GM18505 (cell line): ENCODE measurements around the gene SERTAD2.

Experiments
- ATAC-seq: cut with Tn5 transposase; IDR thresholded peaks from one replicate; pipeline ENCODE4 v1.9.1; 2021; ENCODE audit not compliant: unreplicated experiment
- POLR2A ChIP-seq: IDR thresholded peaks from 4 replicates; pipeline ENCODE4 v1.6.1; 2011; ENCODE audit warnings: borderline replicate concordance; ENCODE audit not compliant: insufficient read depth, insufficient read length; ENCODE audit errors: extremely low read depth

Gene SERTAD2

DNA sequence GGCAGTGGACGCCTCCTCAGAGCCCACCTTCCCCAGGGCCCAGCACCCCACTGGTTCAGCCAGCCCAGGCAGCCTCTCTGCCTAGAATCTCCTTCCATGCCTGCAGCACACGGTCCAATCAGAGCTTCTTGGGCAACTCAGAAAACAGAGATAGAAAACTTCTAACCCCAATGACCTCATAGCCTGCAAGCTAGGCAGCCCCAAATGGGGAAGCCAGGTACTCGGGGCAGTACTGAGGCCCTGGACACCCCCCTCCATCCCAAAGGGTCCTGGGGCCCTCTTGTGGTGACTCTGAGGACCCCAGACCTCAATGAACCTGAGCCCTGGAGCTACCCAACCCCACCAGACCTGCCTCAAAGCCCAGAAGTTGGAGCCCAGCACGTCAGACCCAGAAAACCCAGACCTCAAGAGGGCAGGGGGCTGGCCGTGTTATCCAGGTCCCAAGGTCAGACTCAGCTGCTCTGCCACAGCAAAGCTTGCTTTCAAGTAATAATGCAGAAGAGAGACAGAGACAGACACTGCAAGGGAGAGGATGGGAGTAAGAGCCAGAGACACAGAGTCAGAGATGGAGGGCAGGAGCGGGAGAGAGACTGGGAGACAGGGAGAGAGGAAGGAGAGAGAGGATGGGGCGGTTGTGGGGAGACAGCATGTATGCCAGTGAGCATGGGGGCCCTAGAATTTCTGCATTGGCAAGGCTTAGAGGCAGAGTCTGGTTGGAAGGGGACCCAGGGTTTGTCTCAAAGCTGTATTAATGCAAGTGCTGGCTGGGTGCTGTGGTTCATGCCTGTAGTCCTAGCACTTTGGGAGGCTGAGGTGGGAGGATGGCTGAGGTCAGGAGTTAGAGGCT lies 28.2 kb downstream of the SERTAD2 start:
- ATAC-seq: no peak
- no peak for TF ChIP-seq POLR2A

DNA sequence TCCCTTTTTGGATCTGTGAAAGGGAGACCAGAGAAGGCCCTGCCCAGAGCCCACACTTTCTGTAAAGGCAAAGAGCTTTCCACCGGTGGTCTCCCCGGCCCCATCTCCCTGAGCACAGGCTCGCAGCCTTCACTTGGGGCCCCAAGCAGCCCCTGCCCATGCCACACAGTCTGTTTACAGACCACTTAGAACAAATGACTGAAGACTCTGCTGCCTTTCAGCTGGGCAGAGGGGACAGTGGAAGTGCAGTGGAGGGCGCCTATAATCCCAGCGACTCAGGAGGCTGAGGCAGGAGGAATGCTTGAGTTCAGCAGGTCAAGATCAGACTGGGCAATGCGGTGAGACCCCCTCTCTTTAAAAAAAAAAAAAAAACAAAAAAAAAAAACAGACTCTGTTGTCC lies 28.9 kb downstream of the SERTAD2 start:
- no peak for ATAC-seq
- no peak for TF ChIP-seq POLR2A

DNA sequence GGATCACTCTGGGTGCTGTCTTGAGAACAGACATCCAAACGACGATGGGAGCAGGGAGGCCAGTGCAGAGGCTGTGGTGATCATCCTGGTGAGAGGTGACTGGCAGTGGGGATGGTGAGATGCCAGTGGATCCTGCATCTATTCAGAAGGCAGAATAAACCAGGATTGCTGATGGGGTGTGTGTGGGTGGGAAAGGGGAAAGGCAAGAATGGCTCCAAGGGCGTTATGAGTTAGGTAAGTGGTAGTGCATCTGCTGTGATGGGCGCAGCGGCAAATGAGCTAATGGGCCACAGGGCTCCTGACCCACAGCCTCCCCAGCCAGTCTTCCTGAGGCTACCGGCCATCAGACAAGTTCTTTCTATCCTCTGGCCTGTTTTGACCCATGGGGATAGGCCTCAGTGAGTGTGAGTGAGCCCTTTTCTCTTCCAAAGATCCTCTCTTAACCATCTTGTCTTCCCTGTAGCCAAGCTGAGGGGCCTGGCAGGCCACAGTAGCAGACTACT lies 29.6 kb downstream of the SERTAD2 start:
- no peak for ATAC-seq
- no peak for TF ChIP-seq POLR2A

DNA sequence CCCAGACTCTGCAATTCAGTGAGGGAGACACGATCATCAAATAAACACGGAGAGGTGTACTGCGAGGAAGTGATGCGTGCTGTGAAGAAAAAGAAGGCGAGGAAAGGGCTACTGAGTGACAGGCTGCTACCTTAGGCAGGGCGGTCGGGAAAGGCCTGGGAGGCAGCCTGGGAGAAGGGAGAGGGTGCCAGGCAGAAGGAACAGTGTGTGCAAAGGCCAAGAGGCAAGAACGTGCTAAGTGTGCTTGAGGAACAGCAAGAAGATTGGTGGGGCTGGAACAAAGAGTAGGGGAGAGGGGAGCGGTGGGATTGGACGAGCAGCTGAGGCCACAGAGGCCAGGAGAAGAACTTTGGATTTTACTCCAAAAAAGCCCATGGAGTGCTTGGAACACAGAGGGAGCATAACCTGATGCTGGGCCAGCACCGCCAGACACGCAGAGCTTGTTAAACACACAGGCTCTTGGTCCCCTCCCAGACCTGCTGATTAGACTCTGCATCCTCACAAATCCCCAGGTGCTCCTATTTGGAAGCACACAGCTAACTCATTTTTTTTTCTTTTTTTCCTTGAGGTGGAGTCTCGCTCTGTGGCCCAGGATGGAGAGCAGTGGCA lies 30.4 kb downstream of the SERTAD2 start:
- TF ChIP-seq POLR2A: no peak
- no peak for ATAC-seq

DNA sequence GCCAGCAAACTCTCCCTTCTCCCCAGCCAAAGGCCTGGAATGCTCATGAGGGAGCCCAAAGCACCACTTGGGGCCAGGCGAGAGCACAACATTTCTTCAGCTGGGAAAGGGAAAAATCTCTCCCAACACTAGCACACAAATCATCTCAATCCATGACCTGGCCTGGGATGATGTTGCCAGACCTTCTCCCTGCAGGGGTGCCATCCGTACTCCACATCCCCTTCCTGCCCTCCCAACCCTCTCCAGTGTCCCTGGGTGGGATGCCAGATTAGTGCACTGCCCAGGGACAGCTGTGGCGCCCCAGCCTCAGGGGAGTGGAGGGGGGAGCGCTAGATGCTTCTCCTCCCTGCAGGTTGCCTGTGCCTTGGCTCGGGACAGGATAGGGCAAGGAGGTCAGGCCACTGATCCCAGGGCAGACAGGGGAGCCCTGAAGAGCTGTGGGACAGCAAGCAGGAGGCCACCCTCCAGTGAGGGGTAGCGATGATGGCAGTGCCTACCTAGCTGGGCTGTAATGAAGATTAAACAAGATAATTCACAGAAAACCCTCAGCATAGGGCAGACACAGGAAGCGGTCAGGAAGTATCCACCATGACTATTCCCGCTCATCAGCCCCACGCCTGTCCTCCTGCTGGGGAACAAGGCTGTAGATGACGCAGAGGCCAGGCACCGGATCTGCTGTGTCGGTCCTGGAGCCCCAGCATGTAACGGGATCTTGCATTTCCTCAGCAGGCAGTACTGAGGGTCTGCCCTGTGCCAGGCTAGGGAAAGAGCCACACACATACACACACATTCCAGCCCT lies 31.1 kb downstream of the SERTAD2 start:
- TF ChIP-seq POLR2A: no peak
- no peak for ATAC-seq

DNA sequence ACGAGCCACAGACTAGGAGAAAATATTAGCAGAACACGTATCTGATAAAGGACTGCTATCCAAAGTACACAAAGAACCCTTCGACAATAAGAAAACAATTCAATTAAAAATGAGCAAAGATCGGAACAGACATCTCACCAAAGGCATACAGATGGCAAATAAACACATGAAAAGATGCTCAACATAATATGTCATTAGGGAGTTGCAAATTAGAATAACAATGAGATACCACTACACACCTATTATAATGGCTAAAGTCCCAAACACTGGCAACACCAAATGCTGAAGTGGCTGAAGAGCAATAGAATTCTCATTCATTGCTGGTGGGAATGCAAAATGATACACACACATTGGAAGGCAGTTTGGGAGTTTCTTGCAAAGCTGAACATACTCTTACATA lies 33.1 kb downstream of the SERTAD2 start:
- TF ChIP-seq POLR2A: no peak
- ATAC-seq: no peak

DNA sequence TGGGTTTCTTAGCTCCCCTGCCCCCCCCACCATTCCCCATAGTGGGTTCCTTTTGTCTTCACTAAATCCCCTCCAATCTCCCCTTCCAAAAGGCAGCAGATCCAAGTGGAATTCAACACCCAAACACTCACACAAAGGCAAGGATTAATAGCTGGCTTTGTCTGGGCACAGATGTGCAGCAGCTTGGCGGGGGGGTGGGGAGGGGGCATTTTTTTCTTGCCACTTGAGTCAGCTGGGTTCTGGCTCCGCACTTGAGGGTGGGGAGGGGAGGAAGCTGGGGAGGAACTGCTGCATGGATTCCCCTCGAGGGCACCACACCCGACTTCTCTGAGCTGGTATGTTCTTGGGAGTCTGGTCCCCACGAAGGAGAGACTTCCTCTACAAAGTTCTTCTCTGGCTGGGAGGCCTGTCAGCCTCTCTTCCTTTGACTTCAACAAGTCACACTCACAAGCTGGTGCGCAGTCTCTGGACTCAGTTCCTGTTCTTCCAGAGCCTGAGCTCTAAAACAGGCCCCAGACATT lies 36.0 kb downstream of the SERTAD2 start:
- TF ChIP-seq POLR2A: no peak
- ATAC-seq: no peak

DNA sequence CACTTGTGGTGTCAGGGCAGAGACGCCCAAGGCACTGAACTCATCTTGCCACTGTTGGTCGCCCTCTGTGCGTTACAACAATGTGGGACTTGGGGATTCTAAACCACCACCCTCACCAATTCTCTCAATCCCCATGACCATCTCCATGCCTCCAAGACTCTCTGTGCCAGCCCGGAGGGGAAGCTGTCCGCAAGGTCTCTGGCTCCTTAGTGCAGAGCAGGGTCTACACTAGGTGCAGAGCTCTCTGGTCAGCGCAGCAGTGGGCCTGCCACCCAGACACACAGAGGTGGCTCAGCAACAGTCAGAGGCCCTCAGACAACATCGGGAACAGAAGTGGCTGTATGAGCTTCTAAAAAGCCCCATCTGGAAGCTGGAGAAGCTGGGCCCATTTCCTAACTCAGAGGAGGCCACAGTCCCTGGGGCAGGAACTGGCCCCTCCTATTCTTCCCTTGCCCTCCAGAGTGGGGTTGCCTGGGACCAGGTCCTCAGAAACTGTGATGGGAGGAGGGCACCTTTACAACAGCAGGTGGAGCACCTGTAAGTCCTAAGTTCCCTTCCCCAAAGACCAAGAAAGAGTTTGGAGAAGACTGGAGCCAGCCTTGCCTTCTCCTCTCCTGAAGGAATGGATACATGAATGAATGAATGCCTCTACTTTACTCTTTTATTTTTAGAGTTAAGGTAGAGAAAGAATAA lies 37.7 kb downstream of the SERTAD2 start:
- no peak for ATAC-seq
- no peak for TF ChIP-seq POLR2A

DNA sequence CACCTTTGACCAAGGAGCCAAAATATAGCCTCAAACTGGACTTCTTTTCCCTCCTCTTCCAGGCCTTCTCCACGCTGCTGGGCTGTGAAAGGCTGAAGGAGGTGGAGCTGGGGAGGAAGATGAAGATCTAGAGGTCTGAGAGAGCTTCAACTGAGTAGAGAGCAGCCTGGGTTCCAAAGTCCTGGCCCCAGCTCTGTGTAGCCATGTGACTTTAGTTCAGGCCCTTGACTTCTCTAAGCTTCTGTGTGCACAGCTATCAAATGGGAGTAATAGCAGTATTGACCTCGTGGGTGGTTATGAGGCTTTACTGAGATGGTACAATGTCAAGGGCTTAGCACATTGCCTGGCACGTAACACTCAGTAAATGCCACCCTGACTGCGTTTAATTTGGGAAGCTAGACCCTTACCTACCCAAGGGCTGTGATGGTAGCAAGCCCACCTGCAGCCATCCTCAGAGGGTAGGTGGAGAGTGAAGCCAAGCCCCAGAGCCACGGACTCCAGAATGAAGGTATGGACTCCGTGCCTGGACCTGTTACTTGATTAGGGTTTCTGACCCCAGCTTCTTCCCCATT lies 38.4 kb downstream of the SERTAD2 start:
- no peak for TF ChIP-seq POLR2A
- no peak for ATAC-seq

DNA sequence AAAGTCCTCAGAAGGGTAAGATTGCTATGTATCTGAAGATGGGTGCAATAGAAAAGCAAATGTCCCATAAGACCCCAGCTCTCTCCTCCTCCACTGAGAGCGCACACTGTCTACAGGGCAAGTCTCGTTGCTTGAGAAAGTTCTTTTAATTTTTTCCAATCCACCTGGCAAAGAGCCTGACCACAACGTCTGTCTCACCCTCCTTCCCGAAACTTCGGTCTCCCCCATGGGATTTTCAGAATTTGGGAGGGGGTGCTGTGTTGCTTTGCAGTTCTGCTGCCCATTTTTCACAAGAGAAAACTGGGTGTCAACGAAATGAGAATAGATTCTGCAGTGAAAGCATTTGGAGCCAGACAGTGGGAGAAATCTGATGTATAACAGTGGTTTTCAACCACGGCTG lies 40.4 kb downstream of the SERTAD2 start:
- no peak for TF ChIP-seq POLR2A

DNA sequence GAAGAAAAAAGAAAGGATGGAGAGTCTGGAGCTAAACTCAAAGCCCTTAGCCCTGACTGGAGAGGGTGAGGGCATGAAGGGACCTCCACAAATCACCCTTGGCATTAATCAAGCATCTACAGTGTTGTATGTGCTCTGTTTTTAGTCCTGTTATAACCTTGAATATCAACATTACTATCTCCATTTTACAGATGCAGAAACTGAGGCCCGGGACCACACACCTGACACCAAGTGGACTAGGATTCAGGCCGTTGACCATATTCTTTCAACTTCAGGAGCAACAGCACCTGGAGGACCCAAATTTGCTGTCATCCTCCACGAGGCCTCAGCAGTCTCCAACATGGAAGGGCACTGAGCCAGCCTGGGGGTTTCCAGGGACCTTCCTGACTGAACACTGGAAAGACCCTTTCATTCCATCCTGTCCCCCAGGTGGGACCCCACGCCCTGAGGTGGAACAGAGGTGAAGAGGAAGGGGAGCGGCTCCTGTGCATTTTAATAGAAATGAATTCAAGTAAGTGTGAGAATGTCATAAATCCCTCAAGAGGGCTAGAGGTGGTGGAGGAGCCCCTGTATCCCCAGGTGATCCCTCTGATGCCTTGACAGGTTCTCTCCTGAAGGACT lies 41.0 kb downstream of the SERTAD2 start:
- ATAC-seq: no peak
- no peak for TF ChIP-seq POLR2A

More for the DNA sequence above, 40.4 kb downstream of the SERTAD2 start:
- no peak for ATAC-seq

DNA sequence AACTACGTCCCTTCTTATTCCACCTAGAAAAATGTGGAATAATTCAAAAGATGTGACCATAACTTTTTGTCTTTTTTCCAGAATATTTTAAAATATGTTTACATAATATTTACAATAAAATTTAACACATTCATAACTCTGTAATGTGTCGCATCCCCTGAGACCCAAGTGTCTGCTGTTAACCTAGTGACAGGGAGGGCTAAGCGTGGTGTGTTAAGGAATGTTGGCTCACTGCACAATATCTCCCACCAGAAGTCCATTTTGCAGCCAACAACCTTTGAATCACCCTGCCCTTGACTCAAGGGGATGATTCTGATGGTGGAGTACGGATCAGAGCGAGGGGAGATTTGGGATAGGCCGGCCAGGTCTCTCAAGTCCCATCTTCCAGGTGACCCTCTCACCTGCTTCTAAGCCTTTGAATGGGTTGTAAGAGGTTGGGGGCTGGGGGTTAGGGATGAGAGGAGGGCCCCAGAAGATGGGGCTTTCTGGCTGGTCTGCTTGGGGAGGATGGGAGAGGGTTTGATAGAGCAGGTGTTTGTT lies 43.3 kb downstream of the SERTAD2 start:
- ATAC-seq: no peak
- TF ChIP-seq POLR2A: no peak

DNA sequence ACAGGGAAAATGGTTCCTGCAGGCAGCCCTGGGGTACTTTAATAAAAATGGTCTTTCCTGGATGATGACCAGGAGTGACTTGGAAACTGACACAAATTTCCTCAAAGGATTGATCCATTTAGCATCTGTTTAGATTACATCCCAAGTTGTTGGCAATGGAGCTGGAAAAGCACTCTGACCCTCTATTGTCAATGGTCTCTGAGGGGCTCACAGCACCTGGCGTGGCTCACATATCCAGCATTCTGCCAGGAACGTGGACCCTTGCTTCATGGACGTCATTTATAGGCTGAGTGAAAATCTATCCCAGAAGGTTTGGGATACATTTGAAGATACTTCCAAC lies 43.8 kb downstream of the SERTAD2 start:
- no peak for ATAC-seq
- no peak for TF ChIP-seq POLR2A
